HepG2 (cell line): ENCODE measurements around the gene LASP1. TPM values are rescaled to one million over a fixed set of nuclear protein-coding genes. Genes with fewer than 3 reads are reported as not detected.

Experiments used
- ARID2 ChIP-seq: sonication (generic); formaldehyde crosslinking; IDR thresholded peaks from 2 replicates; pipeline ENCODE4 v1.8.1; 2022; ENCODE audit warnings: mild to moderate bottlenecking, missing genetic modification reagents, borderline replicate concordance
- ARNT2 ChIP-seq: sonication (generic); formaldehyde crosslinking; IDR thresholded peaks from 2 replicates; pipeline ENCODE4 v1.8.0; 2022; ENCODE audit warnings: mild to moderate bottlenecking, low read depth, missing genetic modification reagents, moderate library complexity
- BCL6 ChIP-seq: IDR thresholded peaks from 2 replicates; pipeline ENCODE4 v1.6.1; 2016; ENCODE audit warnings: missing genetic modification reagents, missing compliant biosample characterization
- BCLAF1 ChIP-seq: fragments of 450-650 bp; IDR thresholded peaks from 2 replicates; pipeline ENCODE4 v1.6.1; 2017; ENCODE audit warnings: mild to moderate bottlenecking
- ESRRA ChIP-seq: sonication (generic); formaldehyde crosslinking; IDR thresholded peaks from 2 replicates; pipeline ENCODE4 v1.5.1; 2020; ENCODE audit warnings: mild to moderate bottlenecking, low read depth, missing genetic modification reagents
- HNF4G ChIP-seq, 2 experiments: sonication (generic) in 1 of 2; formaldehyde crosslinking in 1 of 2; IDR thresholded peaks; 2 replicates each; pipeline versions ENCODE4 v1.4.0 to v1.6.1; 2011 to 2020; ENCODE audit warnings: borderline replicate concordance in 2 of 2, low read depth in 2 of 2, mild to moderate bottlenecking in 2 of 2, low read length in 1 of 2, missing genetic modification reagents in 1 of 2, moderate library complexity in 1 of 2
- KLF6 ChIP-seq: IDR thresholded peaks from 2 replicates; pipeline ENCODE4 v1.8.0; 2016; ENCODE audit warnings: missing biosample characterization, missing genetic modification reagents
- KMT2B ChIP-seq: IDR thresholded peaks from 2 replicates; pipeline ENCODE4 v1.6.1; 2016; ENCODE audit warnings: missing genetic modification reagents, missing compliant biosample characterization
- MED8 ChIP-seq: sonication (generic); formaldehyde crosslinking; IDR thresholded peaks from 2 replicates; pipeline ENCODE4 v1.8.1; 2023; ENCODE audit warnings: mild to moderate bottlenecking, missing genetic modification reagents; ENCODE audit not compliant: insufficient replicate concordance
- PREB ChIP-seq: sonication (generic); formaldehyde crosslinking; IDR thresholded peaks from 2 replicates; pipeline ENCODE4 v1.4.0; 2020; ENCODE audit warnings: missing genetic modification reagents
- RBFOX2 ChIP-seq: fragments of 200-400 bp; formaldehyde crosslinking; IDR thresholded peaks from 2 replicates; pipeline ENCODE4 v1.6.1; 2017; ENCODE audit warnings: low read depth, mild to moderate bottlenecking, low read length
- RFXAP ChIP-seq: sonication (generic); formaldehyde crosslinking; IDR thresholded peaks from 2 replicates; pipeline ENCODE4 v1.4.0; 2020; ENCODE audit warnings: missing genetic modification reagents, borderline replicate concordance
- SNAI1 ChIP-seq: sonication (generic); formaldehyde crosslinking; IDR thresholded peaks from 2 replicates; pipeline ENCODE4 v1.5.0; 2020; ENCODE audit warnings: mild to moderate bottlenecking, missing genetic modification reagents, borderline replicate concordance
- TAF15 ChIP-seq: fragments of 200-400 bp; formaldehyde crosslinking; IDR thresholded peaks from one replicate; pipeline ENCODE4 v1.6.1; 2018; ENCODE audit warnings: mild to moderate bottlenecking, low read depth, low read length; ENCODE audit not compliant: poor library complexity, severe bottlenecking
- TOPORS ChIP-seq: sonication (generic); formaldehyde crosslinking; IDR thresholded peaks from 2 replicates; pipeline ENCODE4 v1.8.0; 2023; ENCODE audit warnings: mild to moderate bottlenecking, missing genetic modification reagents
- ZNF354B ChIP-seq: sonication (generic); formaldehyde crosslinking; IDR thresholded peaks from 2 replicates; pipeline ENCODE4 v1.8.0; 2022; ENCODE audit warnings: mild to moderate bottlenecking, missing genetic modification reagents
- ZNF567 ChIP-seq: sonication (generic); formaldehyde crosslinking; IDR thresholded peaks from 2 replicates; pipeline ENCODE4 v1.8.1; 2023; ENCODE audit warnings: mild to moderate bottlenecking, missing genetic modification reagents, borderline replicate concordance
- ZNF570 ChIP-seq: sonication (generic); formaldehyde crosslinking; IDR thresholded peaks from 2 replicates; pipeline ENCODE4 v1.4.0; 2020; ENCODE audit warnings: mild to moderate bottlenecking, missing genetic modification reagents, borderline replicate concordance
- ZNF605 ChIP-seq: sonication (generic); formaldehyde crosslinking; IDR thresholded peaks from 2 replicates; pipeline ENCODE4 v1.8.0; 2022; ENCODE audit warnings: mild to moderate bottlenecking, missing genetic modification reagents
- ZNF788 ChIP-seq: sonication (generic); formaldehyde crosslinking; IDR thresholded peaks from 2 replicates; pipeline ENCODE4 v1.5.0; 2020; ENCODE audit warnings: mild to moderate bottlenecking, missing genetic modification reagents, borderline replicate concordance
- ZNF792 ChIP-seq: IDR thresholded peaks from 2 replicates; pipeline ENCODE4 v1.6.1; 2016
- ZSCAN22 ChIP-seq: sonication (generic); formaldehyde crosslinking; IDR thresholded peaks from 2 replicates; pipeline ENCODE4 v1.4.0; 2020; ENCODE audit warnings: mild to moderate bottlenecking, missing genetic modification reagents
- polyA plus RNA-seq, 8 experiments: library from polyadenylated mRNA; depleted of rRNA in 3 of 8; stranded (reverse) in 7 of 8; unstranded in 1 of 8; fragments of >200 nt; fragmentation: Illumina TruSeq in 4 of 8; extraction: Trizol in 4 of 8; gene quantifications; 2 replicates each; pipeline versions ENCODE4 v1.2.1 to v1.2.3, GENCODE V29; 2011 to 2016; ENCODE audit warnings: low read depth in 4 of 8, missing spikeins in 1 of 8, mixed read lengths in 1 of 8; ENCODE audit not compliant: insufficient read depth in 1 of 8
- total RNA-seq, 5 experiments: library from RNA; depleted of rRNA; stranded (reverse); fragments of >200 nt; fragmentation: Illumina TruSeq; extraction: Trizol; gene quantifications; 2 replicates each; pipeline ENCODE4 v1.2.3, GENCODE V29; 2016; ENCODE audit warnings: low read depth in 1 of 5
- TF ChIP-seq, protein P1 (sequence below): sonication (generic); formaldehyde crosslinking; IDR thresholded peaks from 2 replicates; pipeline ENCODE4 v1.4.0; 2020; ENCODE audit warnings: mild to moderate bottlenecking, missing genetic modification reagents

The LASP1 gene
- total and polyA plus RNA-seq, 2 of the 13 experiments (the other 11 are each of a cell fraction or from before 2014, with no cell fraction given), result 70.1 to 97.0 TPM

- TF ChIP-seq ZNF354B (CRISPR knock-in tag) (peak; percentile 89; the same call in 1 of the 2 replicates), KMT2B (CRISPR knock-in tag) (peak; percentile 15; the same call in 1 of the 2 replicates), BCL6 (CRISPR knock-in tag) (no peak; the same call in 1 of the 2 replicates), KLF6 (CRISPR knock-in tag) (no peak), ZNF792 (CRISPR knock-in tag) (no peak), PREB (CRISPR knock-in tag) (no peak), TOPORS (CRISPR knock-in tag) (no peak; the same call in 1 of the 2 replicates), ZNF567 (CRISPR knock-in tag) (no peak), BCLAF1 (no peak), ZNF788 (peak; percentile 1; the same call in 1 of the 2 replicates), RFXAP (CRISPR knock-in tag) (no peak), ESRRA (CRISPR knock-in tag) (no peak), ARID2 (CRISPR knock-in tag) (peak; percentile 74; the same call in 1 of the 2 replicates), TAF15 (no peak), ZNF605 (no peak), ARNT2 (CRISPR knock-in tag) (no peak; the same call in 1 of the 2 replicates), MED8 (CRISPR knock-in tag) (no peak), ZNF570 (CRISPR knock-in tag) (no peak), SNAI1 (no peak), HNF4G (IDR thresholded peaks at IDR 0.05; ENCODE audit: borderline replicate concordance, low read depth, low read length) (no peak), HNF4G (CRISPR knock-in tag; IDR thresholded peaks at IDR 0.05; ENCODE audit: borderline replicate concordance, low read depth) (no peak; the same call in 1 of the 2 replicates), ZSCAN22 (CRISPR knock-in tag) (no peak), RBFOX2 (peak; percentile 13)
- TF ChIP-seq, protein P1, sequence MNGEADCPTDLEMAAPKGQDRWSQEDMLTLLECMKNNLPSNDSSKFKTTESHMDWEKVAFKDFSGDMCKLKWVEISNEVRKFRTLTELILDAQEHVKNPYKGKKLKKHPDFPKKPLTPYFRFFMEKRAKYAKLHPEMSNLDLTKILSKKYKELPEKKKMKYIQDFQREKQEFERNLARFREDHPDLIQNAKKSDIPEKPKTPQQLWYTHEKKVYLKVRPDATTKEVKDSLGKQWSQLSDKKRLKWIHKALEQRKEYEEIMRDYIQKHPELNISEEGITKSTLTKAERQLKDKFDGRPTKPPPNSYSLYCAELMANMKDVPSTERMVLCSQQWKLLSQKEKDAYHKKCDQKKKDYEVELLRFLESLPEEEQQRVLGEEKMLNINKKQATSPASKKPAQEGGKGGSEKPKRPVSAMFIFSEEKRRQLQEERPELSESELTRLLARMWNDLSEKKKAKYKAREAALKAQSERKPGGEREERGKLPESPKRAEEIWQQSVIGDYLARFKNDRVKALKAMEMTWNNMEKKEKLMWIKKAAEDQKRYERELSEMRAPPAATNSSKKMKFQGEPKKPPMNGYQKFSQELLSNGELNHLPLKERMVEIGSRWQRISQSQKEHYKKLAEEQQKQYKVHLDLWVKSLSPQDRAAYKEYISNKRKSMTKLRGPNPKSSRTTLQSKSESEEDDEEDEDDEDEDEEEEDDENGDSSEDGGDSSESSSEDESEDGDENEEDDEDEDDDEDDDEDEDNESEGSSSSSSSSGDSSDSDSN (CRISPR knock-in tag), result no peak; the same call in 1 of the 2 replicates
These were observed 654 bp downstream of the LASP1 start (continued) for GRCh38 chr17:38870259-38871165.
